ENCODE results near the gene MRPS26.

DNA sequence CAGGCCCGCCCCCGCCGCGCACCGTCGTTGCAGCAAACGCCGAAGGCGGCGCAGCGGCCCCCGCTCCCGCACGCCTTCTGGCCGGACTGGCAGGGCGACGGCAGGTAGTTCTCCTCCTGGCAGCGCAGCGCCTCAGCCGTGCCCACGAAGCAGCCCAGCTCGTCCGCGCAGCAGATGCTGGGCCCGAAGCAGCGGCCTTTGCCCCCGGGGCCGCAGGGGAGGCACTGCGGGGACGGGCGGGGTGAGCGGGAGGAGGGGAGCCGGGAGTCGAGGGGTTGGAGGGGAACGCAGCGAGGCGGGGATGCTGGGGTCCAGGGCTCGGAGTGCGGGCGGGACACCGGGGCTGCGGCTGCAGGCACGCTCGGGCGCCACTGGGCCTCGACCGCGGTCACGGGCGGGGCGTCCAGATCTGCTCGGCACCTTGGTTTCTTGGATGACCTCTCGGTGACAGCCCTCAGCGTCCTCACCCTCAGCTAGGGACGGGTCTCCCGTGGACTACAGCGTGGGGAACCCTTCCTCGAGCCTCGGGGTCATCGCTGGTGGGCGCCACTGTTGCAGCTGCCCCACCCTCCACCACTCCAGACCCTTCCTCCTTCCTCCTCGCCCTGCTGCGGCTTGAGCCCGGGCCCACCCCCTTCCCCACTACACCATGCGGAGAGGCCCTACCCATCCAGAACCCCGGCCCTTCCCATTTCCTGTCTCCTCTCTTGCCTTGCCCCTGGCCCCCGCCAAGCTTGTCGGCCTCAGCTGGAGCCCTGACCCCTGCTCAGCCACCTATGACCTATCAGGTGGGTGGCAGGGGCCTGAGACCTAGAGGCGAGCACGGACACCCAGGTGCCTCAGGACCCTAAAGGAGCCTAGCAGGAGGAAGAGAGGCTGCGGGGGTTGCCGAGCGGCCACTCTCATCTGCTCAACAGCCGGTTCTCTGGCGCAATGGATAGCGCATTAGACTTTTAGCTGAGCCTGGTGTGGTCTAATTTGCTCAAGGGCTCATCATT is 37.4 kb downstream of the MRPS26 start:
- TF ChIP-seq, protein P1, sequence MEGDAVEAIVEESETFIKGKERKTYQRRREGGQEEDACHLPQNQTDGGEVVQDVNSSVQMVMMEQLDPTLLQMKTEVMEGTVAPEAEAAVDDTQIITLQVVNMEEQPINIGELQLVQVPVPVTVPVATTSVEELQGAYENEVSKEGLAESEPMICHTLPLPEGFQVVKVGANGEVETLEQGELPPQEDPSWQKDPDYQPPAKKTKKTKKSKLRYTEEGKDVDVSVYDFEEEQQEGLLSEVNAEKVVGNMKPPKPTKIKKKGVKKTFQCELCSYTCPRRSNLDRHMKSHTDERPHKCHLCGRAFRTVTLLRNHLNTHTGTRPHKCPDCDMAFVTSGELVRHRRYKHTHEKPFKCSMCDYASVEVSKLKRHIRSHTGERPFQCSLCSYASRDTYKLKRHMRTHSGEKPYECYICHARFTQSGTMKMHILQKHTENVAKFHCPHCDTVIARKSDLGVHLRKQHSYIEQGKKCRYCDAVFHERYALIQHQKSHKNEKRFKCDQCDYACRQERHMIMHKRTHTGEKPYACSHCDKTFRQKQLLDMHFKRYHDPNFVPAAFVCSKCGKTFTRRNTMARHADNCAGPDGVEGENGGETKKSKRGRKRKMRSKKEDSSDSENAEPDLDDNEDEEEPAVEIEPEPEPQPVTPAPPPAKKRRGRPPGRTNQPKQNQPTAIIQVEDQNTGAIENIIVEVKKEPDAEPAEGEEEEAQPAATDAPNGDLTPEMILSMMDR (conservative IDR thresholded peaks at IDR 0.05): no peak
- no peak for TF ChIP-seq EZH2 (IDR thresholded peaks at IDR 0.05; ENCODE audit: low read depth)

All from PC-9 (cell line).